NCI-H2107 treated with DMSO at 0.1 percent for 48 hours (cell line): ENCODE measurements around the gene C14orf93.
A peak's percentile ranks its signal among the peaks of the same experiment; 100 is the strongest.

Experiments
- DNase-seq: peaks from one replicate; lab custom pipeline; 2025; ENCODE audit not compliant: unreplicated experiment; lab: John Stamatoyannopoulos, UW

The C14orf93 gene

GRCh38 chr14:22995889-22996625 is 13.9 kb downstream of the C14orf93 start:
- no peak for DNase-seq

- DNase-seq, result peak; percentile 24
Measured at GRCh38 chr14:22994762-22995275, 15.1 kb downstream of the C14orf93 start.

GRCh38 chr14:22993517-22993916 is 16.4 kb downstream of the C14orf93 start:
- DNase-seq, result no peak

GRCh38 chr14:22991852-22992251 is 18.1 kb downstream of the C14orf93 start:
- no peak for DNase-seq

GRCh38 chr14:22987291-22987690 is 22.7 kb downstream of the C14orf93 start:
- DNase-seq, result no peak

GRCh38 chr14:22986508-22987054 is 23.4 kb downstream of the C14orf93 start:
- DNase-seq, result peak; percentile 90

GRCh38 chr14:22985894-22986507 is 23.9 kb downstream of the C14orf93 start:
- DNase-seq, result no peak

- no peak for DNase-seq
Measured at GRCh38 chr14:22984959-22985658, 24.8 kb downstream of the C14orf93 start.

- peak; percentile 26 for DNase-seq
Measured at GRCh38 chr14:22982477-22983245, 27.3 kb downstream of the C14orf93 start, which contains the start of gene AJUBA. Gene AJUBA, minus strand, starts transcription at chr14:22982551. Its CDS starts 285 bp downstream, at chr14:22982266.

GRCh38 chr14:22981876-22982476 is 28.0 kb downstream of the C14orf93 start:
- DNase-seq, result no peak

- no peak for DNase-seq
Measured at GRCh38 chr14:22981090-22981875, 28.7 kb downstream of the C14orf93 start.

- no peak for DNase-seq
Measured at GRCh38 chr14:22980672-22981089, 29.3 kb downstream of the C14orf93 start.

GRCh38 chr14:22979748-22980392 is 30.1 kb downstream of the C14orf93 start:
- no peak for DNase-seq

- DNase-seq, result no peak
Measured at GRCh38 chr14:22978981-22979671, 30.8 kb downstream of the C14orf93 start.

GRCh38 chr14:22978487-22978837 is 31.5 kb downstream of the C14orf93 start:
- DNase-seq, result no peak

- DNase-seq, result no peak
Measured at GRCh38 chr14:22977684-22978486, 32.1 kb downstream of the C14orf93 start.

GRCh38 chr14:22977434-22977683 is 32.6 kb downstream of the C14orf93 start:
- DNase-seq, result no peak
